ENCODE measurements around the gene CXCR6.
A peak's percentile ranks its signal among the peaks of the same experiment; 100 is the strongest.

Gene CXCR6

GRCh38 chr3:45972534-45973402 lies 29.5 kb downstream of the CXCR6 start:
- DNase-seq, result peak; percentile 68

- no peak for DNase-seq
These were observed 31.4 kb downstream of the CXCR6 start for GRCh38 chr3:45974686-45975085.

- no peak for DNase-seq
These were observed 32.4 kb downstream of the CXCR6 start for GRCh38 chr3:45975686-45976085.

- DNase-seq, result no peak
These were observed 33.2 kb downstream of the CXCR6 start for GRCh38 chr3:45976191-45977091.

GRCh38 chr3:45978006-45978761 lies 34.9 kb downstream of the CXCR6 start:
- no peak for DNase-seq

GRCh38 chr3:45979378-45979777 lies 36.1 kb downstream of the CXCR6 start:
- DNase-seq, result no peak

- DNase-seq, result no peak
These were observed 37.1 kb downstream of the CXCR6 start for GRCh38 chr3:45980229-45980813.

GRCh38 chr3:45980819-45981218 lies 37.6 kb downstream of the CXCR6 start:
- no peak for DNase-seq

GRCh38 chr3:45981346-45982074 lies 38.2 kb downstream of the CXCR6 start:
- no peak for DNase-seq

- no peak for DNase-seq
These were observed 40.5 kb downstream of the CXCR6 start for GRCh38 chr3:45983770-45984169.

GRCh38 chr3:45984331-45985312 lies 41.4 kb downstream of the CXCR6 start:
- no peak for DNase-seq

- no peak for DNase-seq
These were observed 42.5 kb downstream of the CXCR6 start for GRCh38 chr3:45985532-45986302.

- no peak for DNase-seq
These were observed 43.2 kb downstream of the CXCR6 start for GRCh38 chr3:45986303-45986982.

- no peak for DNase-seq
These were observed 44.4 kb downstream of the CXCR6 start for GRCh38 chr3:45987368-45988291.

GRCh38 chr3:45988362-45988761 lies 45.1 kb downstream of the CXCR6 start:
- DNase-seq, result no peak

- DNase-seq, result no peak
These were observed 45.5 kb downstream of the CXCR6 start for GRCh38 chr3:45988804-45989203.

- no peak for DNase-seq
These were observed 46.9 kb downstream of the CXCR6 start for GRCh38 chr3:45990181-45990580.

GRCh38 chr3:45991341-45991740 lies 48.1 kb downstream of the CXCR6 start:
- no peak for DNase-seq
